Femur (tissue), 1 donor: ENCODE results near the gene ATP8B1.
A peak's percentile ranks its signal among the peaks of the same experiment; 100 is the strongest.
"Not testable (repeated sequence)": the region's sequence is repeated elsewhere in the genome, so short reads cannot be mapped to it uniquely, and the experiment has no call there.

ENCODE experiments used
- DNase-seq: peaks from one replicate; pipeline ENCODE4 v3.0.0-alpha.2; 2017

The ATP8B1 gene

DNA sequence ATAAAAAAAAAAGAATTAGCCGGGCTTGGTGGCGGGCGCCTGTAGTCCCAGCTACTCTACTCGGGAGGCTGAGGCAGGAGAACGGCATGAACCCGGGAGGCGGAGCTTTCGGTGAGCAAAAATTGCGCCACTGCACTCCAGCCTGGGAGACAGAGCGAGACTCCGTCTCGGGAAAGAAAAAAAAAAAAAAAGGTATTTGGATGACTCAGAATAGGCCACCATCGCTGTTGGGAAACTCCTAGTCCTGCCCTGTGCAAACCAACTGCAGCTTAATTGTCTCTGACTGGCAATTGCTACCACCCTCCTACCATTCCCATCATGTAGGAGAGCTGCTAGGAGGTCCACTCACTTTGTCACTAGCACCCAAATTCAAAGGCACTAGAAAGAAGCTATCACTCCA is 43.5 kb downstream of the ATP8B1 start:
- DNase-seq: no peak

DNA sequence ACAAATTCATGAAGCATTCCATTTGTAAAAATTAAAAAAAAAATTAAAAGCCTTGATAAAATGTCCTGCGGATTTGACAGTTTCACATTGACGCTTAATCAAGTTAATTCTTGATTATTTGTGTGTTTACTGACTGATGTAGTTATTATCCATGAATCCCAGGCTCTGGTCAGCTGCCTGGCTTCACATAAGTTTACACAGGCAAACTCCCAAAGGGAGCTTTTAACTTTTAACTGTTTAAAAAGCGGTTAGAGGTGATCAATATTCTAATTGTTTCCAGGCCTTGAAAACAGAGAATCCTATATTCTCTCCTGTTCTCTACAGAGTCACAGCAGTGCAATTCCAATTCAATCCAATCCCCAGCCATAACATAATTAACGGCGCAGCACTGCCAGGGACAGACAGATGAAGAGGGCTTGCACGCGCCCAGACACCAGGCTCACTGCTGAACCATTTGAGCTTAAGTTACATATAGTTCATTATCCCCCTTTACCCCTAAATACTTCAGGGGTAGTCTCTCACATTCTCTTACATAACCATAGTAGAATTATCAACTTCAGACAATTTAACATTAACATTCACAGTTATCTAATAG is 47.5 kb downstream of the ATP8B1 start:
- DNase-seq: no peak

DNA sequence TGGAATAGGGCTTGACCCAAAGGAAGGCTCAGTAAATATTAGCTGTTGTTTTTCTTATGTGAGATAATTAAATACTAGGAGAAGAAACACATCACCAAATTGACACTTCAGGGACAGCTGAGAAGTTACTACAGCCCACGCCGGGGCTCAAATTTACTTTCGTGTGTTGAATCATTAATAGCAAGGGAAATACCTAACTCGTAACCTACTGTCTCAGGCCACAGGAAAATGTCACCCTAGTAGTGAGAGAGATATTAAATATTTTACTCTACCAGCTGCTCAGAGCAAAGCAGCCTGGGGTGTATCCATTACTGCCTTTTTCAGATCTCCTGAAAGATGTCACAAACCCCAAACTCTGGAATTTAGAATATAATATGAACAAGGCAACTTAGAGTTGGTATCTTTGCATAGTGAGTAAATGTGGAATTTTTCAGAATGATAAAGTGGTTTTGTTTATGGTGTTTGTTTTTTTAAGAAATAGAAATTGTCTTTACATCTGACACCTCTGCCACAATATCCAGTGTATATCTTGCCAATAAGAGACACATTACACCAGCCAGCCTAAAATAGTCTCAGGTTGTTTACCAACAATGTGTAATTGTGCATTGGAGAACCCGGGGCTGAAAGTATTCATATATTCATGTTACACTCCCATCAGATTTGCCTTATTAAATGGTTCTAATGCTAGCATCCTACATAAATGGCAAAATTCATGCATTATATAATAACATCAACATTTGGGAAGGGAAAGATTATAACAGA is 48.4 kb downstream of the ATP8B1 start:
- DNase-seq: no peak

- no peak for DNase-seq
Observed at GRCh38 chr18:57753063-57753462, 50.1 kb downstream of the ATP8B1 start.

GRCh38 chr18:57749604-57749970 is 53.5 kb downstream of the ATP8B1 start:
- no peak for DNase-seq

DNA sequence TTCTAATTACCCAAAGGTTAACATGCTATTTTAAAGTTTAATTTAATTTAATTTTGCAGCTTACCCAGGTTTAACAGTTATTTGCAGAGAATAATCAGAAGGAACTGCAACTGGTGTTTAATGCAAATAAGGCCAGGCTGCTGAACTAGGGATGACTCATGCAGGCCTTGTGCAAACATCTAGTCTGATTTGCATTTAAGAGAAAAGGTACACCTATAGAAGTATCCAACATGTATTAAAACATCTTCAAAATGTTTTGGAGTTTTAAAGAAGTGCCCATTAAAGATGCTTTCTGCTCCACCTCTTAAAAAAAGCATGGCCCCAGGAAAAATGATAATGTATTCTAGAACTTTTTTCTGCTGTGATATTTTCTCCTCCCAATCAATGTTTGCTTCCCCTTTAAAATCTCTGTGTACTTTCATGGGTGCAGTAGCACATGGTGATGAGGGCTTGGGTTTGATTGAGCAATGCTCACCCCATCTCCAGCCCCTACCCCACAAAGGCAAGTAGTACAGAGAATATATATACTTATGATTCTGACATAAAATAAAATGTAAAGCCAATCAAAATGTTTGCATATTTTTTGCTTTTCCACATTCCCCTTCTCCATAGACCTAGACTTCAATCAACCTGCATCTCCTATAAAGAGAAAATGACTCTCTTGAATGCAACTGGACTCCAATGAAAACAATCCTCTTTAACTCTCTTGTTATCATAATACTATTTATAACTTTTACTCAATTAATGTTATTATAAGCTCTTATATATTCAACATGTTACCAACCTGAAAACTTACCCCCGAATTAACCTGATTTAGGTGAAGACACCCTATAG is 54.1 kb downstream of the ATP8B1 start:
- DNase-seq: no peak

DNA sequence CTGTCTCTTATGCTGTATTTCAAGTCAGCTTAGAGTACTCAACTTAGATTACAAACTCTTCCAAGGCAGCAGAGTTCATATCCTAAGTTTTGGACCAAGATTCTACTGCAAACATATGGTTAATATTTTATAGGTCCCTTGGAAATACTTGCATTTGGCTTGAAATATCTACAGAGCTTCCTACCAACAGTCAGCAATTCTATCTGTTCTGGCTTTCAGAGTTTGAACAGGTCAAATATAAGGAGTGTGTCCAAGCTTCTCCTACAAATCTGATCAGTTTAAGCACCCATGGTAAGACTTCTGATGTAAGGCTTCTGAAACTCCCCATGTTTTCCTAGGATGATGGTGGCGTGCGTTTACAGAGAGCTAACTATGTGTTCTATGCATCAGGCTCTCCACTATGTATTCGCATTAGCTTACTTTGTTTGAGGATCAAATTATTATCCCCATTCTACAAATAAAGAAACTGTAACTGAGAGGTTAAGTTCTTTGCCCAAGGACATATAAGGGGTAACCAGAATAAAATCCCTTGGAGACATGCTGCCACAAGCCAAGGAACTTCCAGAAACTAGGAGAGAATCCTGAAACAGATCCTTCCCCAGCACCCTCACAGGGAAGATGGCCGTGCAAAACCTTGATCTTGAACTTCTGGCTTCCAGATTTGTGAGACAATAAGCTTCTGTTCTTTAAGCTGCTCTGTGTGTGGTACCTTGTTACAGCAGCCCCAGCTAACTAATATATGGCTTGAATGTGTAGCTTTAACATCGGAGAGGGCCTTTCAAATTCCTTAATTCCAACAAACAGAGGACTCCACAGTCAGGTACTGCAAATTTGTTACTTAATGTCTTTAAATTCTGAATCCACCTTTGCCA is 55.1 kb downstream of the ATP8B1 start:
- DNase-seq: no peak

DNA sequence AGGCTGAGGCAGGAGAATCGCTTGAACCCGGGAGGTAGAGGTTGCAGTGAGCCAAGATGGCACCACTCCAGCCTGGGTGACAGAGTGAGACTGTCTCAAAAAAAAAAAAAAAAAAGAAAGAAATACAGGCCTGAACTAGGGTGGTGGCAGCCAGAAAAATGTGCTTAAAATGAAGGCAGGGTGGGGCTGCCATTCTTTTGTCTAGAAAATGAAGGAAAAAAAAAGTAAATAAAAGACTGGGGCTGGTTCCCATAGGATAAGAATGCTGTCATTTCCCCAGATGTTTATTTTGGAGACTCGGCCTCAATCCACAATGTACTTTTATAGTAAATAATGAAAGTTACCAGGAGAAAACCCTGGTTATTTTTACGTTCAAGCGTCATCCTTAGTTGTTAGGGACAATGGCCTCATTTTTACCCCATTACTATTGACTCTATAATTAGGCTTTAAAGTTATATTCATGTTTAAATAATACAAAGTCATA is 58.9 kb downstream of the ATP8B1 start:
- no peak for DNase-seq

DNA sequence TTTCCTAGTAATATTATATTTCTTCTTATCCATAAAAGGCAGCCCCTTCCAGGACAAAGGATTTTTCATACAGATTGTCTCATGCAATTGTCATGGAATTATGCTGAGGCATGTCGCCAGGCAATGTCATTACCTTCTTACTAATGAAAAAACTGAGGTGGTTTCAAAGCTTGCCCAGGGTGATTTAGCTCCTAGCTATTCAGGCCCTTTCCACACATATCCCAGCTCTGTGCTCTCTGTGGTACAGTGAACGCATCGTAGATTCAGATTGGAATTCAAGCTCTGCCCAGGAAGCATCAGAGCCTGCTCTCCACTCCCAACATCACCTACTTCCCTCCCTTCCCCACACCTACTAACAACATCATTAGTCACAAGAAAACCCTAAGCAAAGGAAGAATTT is 60.1 kb downstream of the ATP8B1 start:
- no peak for DNase-seq

GRCh38 chr18:57741273-57741672 is 61.8 kb downstream of the ATP8B1 start:
- no peak for DNase-seq

GRCh38 chr18:57738078-57738477 is 65.0 kb downstream of the ATP8B1 start:
- DNase-seq: no peak

DNA sequence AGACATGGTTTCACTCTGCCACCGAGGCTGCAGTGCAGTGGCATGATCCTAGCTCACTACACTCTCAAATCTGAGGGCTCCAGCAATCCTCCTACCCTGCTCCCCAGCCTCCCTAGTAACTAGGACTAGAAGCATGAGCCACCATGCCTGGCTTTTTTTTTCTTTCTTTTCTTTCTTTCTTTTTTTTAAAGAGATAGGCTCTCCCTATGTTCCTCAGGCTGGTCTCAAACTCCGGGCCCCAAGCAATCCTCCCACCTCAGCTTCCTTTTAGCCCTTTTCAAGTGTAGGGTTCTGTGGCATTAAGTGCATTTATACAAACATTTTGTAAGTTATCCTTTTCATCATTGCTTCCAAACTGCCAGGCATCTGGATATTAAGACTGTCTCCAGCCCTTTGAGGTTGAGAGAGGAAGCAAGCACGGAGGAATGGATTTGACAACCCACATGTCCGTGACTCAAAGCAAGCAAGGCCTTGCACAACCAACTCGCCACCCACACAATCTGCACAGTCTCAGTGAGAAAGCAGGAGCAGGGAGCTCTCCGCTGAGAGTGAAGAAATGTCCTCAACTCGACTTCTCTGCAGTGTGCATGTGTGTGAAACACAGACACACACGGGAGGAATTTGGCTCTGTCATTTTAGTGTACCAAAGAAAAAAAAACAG is 65.6 kb downstream of the ATP8B1 start:
- peak; percentile 40 for DNase-seq

GRCh38 chr18:57735042-57735441 is 68.1 kb downstream of the ATP8B1 start:
- DNase-seq: not testable (repeated sequence)

GRCh38 chr18:57733861-57734260 is 69.3 kb downstream of the ATP8B1 start:
- DNase-seq: no peak

- no peak for DNase-seq
Observed at GRCh38 chr18:57730146-57730545, 73.0 kb downstream of the ATP8B1 start.

DNA sequence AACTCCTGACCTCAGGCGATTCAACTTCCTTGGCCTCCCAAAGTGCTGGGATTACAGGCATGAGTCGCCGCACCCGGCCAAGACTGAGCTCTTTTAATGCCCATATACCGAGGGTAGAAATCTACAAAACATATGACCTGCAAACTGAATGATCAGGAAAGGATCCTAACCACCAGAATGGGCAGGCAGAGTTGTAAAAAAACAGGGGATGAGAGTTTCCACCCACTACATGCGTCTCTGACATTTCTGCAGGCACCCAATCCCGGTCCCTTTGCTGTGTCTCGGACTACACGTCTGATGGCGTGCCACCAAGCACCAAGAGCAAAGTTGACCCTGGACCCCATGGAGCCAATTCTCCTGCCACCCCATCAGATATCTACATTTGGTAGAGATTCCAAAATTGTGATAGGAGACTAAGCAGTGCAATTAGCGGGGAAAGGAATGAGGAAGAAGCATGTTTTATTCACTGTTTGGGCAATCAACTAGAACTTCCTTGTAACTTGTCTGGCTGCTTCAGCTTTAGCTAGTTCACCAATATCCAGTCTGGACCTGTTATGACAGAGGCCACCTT is 74.1 kb downstream of the ATP8B1 start:
- no peak for DNase-seq

DNA sequence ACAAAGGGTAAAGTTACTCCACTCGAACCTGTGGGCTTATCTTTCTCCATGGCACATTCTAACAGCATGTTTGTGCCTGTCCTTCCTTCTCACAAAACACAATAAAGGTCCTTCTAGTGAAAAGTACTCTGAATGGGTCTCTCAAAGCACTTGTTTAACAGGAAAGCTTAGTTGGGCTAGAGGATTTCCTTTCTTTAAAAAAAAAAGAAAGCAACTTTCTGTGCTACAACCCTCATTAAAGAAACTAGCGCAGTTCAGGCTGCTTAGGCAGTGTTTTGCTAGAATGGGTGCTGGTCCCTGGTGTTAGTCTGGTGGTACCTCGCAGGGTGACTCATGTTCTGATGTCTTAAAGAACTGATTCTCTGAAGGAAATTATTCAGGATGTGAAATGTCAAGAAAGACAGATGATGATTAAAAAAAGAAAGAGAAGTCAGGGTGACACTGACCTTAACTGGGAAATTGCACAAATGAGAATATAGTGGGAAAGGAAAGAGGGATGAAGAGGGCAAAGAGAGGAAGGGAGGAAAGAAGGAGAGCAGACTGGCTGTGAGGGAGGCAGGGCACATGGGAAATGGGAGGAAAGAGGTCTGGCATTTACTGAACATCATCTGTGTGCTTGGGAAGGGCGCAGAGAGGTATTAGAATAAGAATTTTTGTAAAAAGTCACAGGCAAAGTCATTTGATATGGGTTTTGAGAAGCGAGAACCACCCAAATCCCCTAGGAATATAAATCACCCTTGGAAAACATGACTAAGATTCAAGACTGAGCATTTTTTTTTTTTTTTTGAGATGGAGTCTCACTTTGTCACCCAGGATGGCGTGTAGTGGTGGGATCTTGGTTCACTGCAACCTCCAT is 74.9 kb downstream of the ATP8B1 start:
- DNase-seq: no peak

- not testable (repeated sequence) for DNase-seq
Observed at GRCh38 chr18:57719211-57719935, 83.7 kb downstream of the ATP8B1 start.

DNA sequence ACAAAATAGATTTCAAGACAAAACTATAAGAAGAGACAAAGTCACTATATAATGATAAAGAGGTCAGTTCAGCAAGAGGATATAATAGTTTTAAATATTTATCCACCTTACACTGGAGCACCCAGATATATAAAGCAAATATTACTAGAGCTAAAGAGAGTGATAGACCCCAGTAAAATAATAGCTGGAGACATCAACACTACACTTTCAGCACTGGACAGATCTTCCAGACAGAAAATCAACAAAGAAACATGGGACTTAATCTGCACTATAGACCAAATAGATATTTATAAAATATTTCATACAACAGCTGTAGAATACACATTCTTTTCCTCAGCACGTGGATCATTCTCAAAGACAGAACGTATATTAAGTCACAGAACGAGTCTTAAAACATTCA is 86.6 kb downstream of the ATP8B1 start:
- DNase-seq: no peak

- DNase-seq: no peak
Observed at GRCh38 chr18:57715671-57716070, 87.4 kb downstream of the ATP8B1 start.
